HEK293 (cell line): Measurements from ENCODE around the gene MBD5.
A peak's percentile ranks its signal among the peaks of the same experiment; 100 is the strongest.

Experiments
- CTCF ChIA-PET: fragments of 350-600 bp; formaldehyde crosslinking; extraction: SDS; loops from one replicate; lab custom pipeline; 2021; ENCODE audit warnings: antibody characterized with exemption; lab: Yijun Ruan, JAX
- POLR2A ChIA-PET: fragments of 300-600 bp; formaldehyde crosslinking; extraction: SDS; loops from one replicate; lab custom pipeline; 2020; ENCODE audit warnings: antibody characterized with exemption, inconsistent platforms; lab: Yijun Ruan, JAX
- H3K27ac ChIP-seq: fragments of 200-500 bp; sonication (Bioruptor generic); 2 replicates; pipeline ENCODE4 v1.5.1; 2014; ENCODE audit warnings: low read depth, low read length, control low read depth, inconsistent platforms; ENCODE audit errors: extremely low read depth
- H3K36me3 ChIP-seq, 2 experiments: fragments of 200-500 bp in 1 of 2; sonication (Bioruptor generic) in 1 of 2; 1 replicate in 1 of 2; 2 replicates in 1 of 2; pipeline ENCODE4 v1.5.1; 2014 to 2017; ENCODE audit warnings: inconsistent platforms in 2 of 2, low read length in 2 of 2; ENCODE audit not compliant: control insufficient read depth in 2 of 2, insufficient read depth in 1 of 2
- H3K4me1 ChIP-seq: fragments of 200-500 bp; sonication (Bioruptor generic); 2 replicates; pipeline ENCODE4 v1.5.1; 2014; ENCODE audit warnings: mild to moderate bottlenecking, low read length, inconsistent platforms; ENCODE audit not compliant: control insufficient read depth, insufficient read depth
- H3K4me3 ChIP-seq: 2 replicates; pipeline ENCODE4 v1.5.1; 2011; ENCODE audit warnings: low read depth, mild to moderate bottlenecking, control low read depth, low read length, moderate library complexity
- H3K9me3 ChIP-seq: fragments of 200-500 bp; sonication (Bioruptor generic); 2 replicates; pipeline ENCODE4 v1.5.1; 2014; ENCODE audit warnings: low read depth, low read length, inconsistent platforms; ENCODE audit not compliant: control insufficient read depth, insufficient read depth
- GLI2 ChIP-seq: fragments of 450-650 bp; formaldehyde crosslinking; IDR thresholded peaks from 2 replicates; pipeline ENCODE4; 2017; ENCODE audit warnings: missing biosample characterization, missing genetic modification characterization, low read depth, borderline replicate concordance
- HOXD13 ChIP-seq: sonication (generic); formaldehyde crosslinking; IDR thresholded peaks from 2 replicates; pipeline ENCODE4 v1.8.0; 2022; ENCODE audit warnings: missing genetic modification reagents, borderline replicate concordance
- KLF16 ChIP-seq: fragments of 450-650 bp; formaldehyde crosslinking; IDR thresholded peaks from 2 replicates; pipeline ENCODE4 v1.5.1; 2017; ENCODE audit warnings: missing biosample characterization, missing genetic modification characterization
- RBAK ChIP-seq: fragments of 450-650 bp; formaldehyde crosslinking; IDR thresholded peaks from 2 replicates; pipeline ENCODE4 v1.5.1; 2016; ENCODE audit warnings: missing biosample characterization, missing genetic modification characterization
- SCRT2 ChIP-seq: fragments of 450-650 bp; formaldehyde crosslinking; IDR thresholded peaks from 2 replicates; pipeline ENCODE4 v1.5.1; 2016; ENCODE audit warnings: missing biosample characterization, missing genetic modification characterization
- TRIM28 ChIP-seq: IDR thresholded peaks from 2 replicates; pipeline ENCODE4 v1.6.1; 2011; ENCODE audit warnings: low read length, control low read depth, borderline replicate concordance
- ZBTB20 ChIP-seq: fragments of 450-650 bp; formaldehyde crosslinking; IDR thresholded peaks from 2 replicates; pipeline ENCODE4 v1.5.1; 2016; ENCODE audit warnings: missing biosample characterization, missing genetic modification characterization
- ZBTB26 ChIP-seq: fragments of 450-650 bp; formaldehyde crosslinking; optimal IDR thresholded peaks from 2 replicates; pipeline ENCODE3; 2016; ENCODE audit warnings: missing biosample characterization, mild to moderate bottlenecking, missing genetic modification characterization
- ZFP37 ChIP-seq: fragments of 450-650 bp; formaldehyde crosslinking; IDR thresholded peaks from 2 replicates; pipeline ENCODE4 v1.5.1; 2016; ENCODE audit warnings: missing biosample characterization, missing genetic modification characterization
- ZNF223 ChIP-seq: fragments of 450-650 bp; formaldehyde crosslinking; IDR thresholded peaks from 2 replicates; pipeline ENCODE4 v1.5.1; 2016; ENCODE audit warnings: missing biosample characterization, missing genetic modification characterization
- ZNF23 ChIP-seq: fragments of 450-650 bp; formaldehyde crosslinking; IDR thresholded peaks from 2 replicates; pipeline ENCODE4 v1.5.1; 2016; ENCODE audit warnings: missing biosample characterization, missing genetic modification characterization, borderline replicate concordance
- ZNF239 ChIP-seq: fragments of 450-650 bp; formaldehyde crosslinking; IDR thresholded peaks from 2 replicates; pipeline ENCODE4 v1.5.1; 2016; ENCODE audit warnings: missing biosample characterization, missing genetic modification characterization
- ZNF248 ChIP-seq: fragments of 450-650 bp; formaldehyde crosslinking; IDR thresholded peaks from 2 replicates; pipeline ENCODE4 v1.5.1; 2017; ENCODE audit warnings: missing biosample characterization, missing genetic modification characterization
- ZNF416 ChIP-seq: fragments of 450-650 bp; formaldehyde crosslinking; IDR thresholded peaks from 2 replicates; pipeline ENCODE4 v1.5.1; 2016; ENCODE audit warnings: missing biosample characterization, missing genetic modification characterization
- ZNF555 ChIP-seq: fragments of 450-650 bp; formaldehyde crosslinking; conservative IDR thresholded peaks from 2 replicates; pipeline ENCODE4 v1.5.1; 2017; ENCODE audit warnings: missing biosample characterization, mild to moderate bottlenecking, missing genetic modification characterization, inconsistent platforms
- ZNF560 ChIP-seq: fragments of 450-650 bp; formaldehyde crosslinking; IDR thresholded peaks from 2 replicates; pipeline ENCODE4 v1.5.1; 2017; ENCODE audit warnings: missing biosample characterization, missing genetic modification characterization, borderline replicate concordance
- ZNF561 ChIP-seq: fragments of 450-650 bp; IDR thresholded peaks from 2 replicates; pipeline ENCODE4 v1.5.1; 2018; ENCODE audit warnings: missing biosample characterization, missing genetic modification characterization, borderline replicate concordance
- ZNF629 ChIP-seq: fragments of 450-650 bp; formaldehyde crosslinking; IDR thresholded peaks from 2 replicates; pipeline ENCODE4 v1.5.1; 2017; ENCODE audit warnings: missing biosample characterization, missing genetic modification characterization
- ZNF658 ChIP-seq: fragments of 450-650 bp; formaldehyde crosslinking; IDR thresholded peaks from 2 replicates; pipeline ENCODE4; 2016; ENCODE audit warnings: missing biosample characterization, missing genetic modification characterization
- ZNF76 ChIP-seq: fragments of 450-650 bp; formaldehyde crosslinking; IDR thresholded peaks from 2 replicates; pipeline ENCODE4; 2016; ENCODE audit warnings: low read depth, missing biosample characterization, missing genetic modification characterization, borderline replicate concordance
- TF ChIP-seq, protein P1 (sequence below): fragments of 450-650 bp; formaldehyde crosslinking; IDR thresholded peaks from 2 replicates; pipeline ENCODE4 v1.5.1; 2017; ENCODE audit warnings: missing biosample characterization, missing genetic modification characterization
- TF ChIP-seq, protein P2 (sequence below): fragments of 450-650 bp; formaldehyde crosslinking; IDR thresholded peaks from 2 replicates; pipeline ENCODE4 v1.5.1; 2017; ENCODE audit warnings: missing biosample characterization, missing genetic modification characterization

The MBD5 gene

GRCh38 chr2:148503516-148503915 lies 482.6 kb downstream of the MBD5 start:
- Histone ChIP-seq H3K27ac (no peak overlapping the region), H3K9me3 (no peaks in the 10 kb centered on the region), H3K36me3 (no peaks in the 10 kb centered on the region), H3K4me1 (no peaks in the 10 kb centered on the region), H3K4me3 (no peak overlapping the region)
- TF ChIP-seq HOXD13 (CRISPR knock-in tag): no peak
- TF ChIP-seq RBAK (tag by site-specific recombination): no peak
- TF ChIP-seq ZNF23 (tag by site-specific recombination): no peak
- TF ChIP-seq, protein P1, sequence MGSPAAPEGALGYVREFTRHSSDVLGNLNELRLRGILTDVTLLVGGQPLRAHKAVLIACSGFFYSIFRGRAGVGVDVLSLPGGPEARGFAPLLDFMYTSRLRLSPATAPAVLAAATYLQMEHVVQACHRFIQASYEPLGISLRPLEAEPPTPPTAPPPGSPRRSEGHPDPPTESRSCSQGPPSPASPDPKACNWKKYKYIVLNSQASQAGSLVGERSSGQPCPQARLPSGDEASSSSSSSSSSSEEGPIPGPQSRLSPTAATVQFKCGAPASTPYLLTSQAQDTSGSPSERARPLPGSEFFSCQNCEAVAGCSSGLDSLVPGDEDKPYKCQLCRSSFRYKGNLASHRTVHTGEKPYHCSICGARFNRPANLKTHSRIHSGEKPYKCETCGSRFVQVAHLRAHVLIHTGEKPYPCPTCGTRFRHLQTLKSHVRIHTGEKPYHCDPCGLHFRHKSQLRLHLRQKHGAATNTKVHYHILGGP (tag by site-specific recombination): no peak
- no peak for TF ChIP-seq TRIM28
- TF ChIP-seq, protein P2, sequence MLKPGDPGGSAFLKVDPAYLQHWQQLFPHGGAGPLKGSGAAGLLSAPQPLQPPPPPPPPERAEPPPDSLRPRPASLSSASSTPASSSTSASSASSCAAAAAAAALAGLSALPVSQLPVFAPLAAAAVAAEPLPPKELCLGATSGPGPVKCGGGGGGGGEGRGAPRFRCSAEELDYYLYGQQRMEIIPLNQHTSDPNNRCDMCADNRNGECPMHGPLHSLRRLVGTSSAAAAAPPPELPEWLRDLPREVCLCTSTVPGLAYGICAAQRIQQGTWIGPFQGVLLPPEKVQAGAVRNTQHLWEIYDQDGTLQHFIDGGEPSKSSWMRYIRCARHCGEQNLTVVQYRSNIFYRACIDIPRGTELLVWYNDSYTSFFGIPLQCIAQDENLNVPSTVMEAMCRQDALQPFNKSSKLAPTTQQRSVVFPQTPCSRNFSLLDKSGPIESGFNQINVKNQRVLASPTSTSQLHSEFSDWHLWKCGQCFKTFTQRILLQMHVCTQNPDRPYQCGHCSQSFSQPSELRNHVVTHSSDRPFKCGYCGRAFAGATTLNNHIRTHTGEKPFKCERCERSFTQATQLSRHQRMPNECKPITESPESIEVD (tag by site-specific recombination): no peak
- no peak for TF ChIP-seq ZNF658 (tag by site-specific recombination)
- ChIA-PET POLR2A (no interaction called here), CTCF (interaction anchor here (0.8 to 1.1 kb wide), 2 partner anchors 514 to 1212 kb away, joined by 3 read pairs; no protein-coding TSS in a partner anchor)

DNA sequence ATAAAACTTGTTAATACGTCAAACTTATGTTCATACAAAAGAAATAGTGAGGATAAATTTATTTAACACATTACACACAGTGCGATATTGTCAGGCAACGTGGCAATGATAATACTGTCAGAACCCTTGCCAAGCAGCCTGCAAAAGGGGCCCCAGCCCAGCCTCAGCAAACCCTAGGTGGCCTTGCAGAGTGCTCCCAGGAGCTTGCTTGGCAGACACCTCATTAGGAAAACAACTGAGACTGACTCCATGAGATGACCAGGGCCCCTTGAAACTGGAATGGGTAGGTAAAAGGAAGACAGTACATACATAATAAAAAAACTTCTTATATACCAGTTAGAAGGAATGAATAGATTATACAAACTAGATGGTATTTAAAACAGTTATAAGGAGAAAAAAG lies 487.1 kb downstream of the MBD5 start:
- TF ChIP-seq ZNF416 (tag by site-specific recombination) (no peak), ZBTB26 (tag by site-specific recombination) (no peak), ZBTB20 (tag by site-specific recombination) (no peak)
- H3K4me3 ChIP-seq: no peak overlapping the region
- ChIA-PET POLR2A (no interaction called here), CTCF (interaction anchor here (2.6 kb wide), 1 partner anchor 518 kb away, joined by 18 read pairs; no protein-coding TSS in a partner anchor)
- H3K36me3 ChIP-seq: no peaks in the 10 kb centered on the region
- H3K27ac ChIP-seq: no peak overlapping the region
- no peaks in the 10 kb centered on the region for H3K4me1 ChIP-seq
- H3K9me3 ChIP-seq: no peaks in the 10 kb centered on the region

DNA sequence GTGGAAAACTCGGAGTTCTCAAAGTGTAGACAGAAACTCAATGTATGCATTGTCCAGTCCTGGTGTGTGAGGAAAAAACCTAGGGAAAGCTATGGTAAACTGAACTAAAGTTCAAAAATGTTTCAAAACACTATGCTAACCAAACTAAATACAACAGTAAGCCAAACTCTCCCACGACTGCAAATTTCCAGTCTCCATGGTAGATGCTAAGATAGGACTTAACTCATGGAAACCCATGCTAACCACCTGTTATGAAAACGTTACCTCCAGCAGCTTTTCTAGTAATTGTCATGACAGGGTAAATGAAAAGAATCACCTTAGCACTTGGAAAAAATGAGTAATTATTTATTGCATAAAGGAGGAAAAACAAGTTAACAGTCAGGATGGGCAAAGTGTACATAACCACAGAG lies 488.0 kb downstream of the MBD5 start:
- TF ChIP-seq ZNF248 (tag by site-specific recombination) (no peak), SCRT2 (tag by site-specific recombination) (peak; percentile 77)
- Histone ChIP-seq H3K36me3 (no peaks in the 10 kb centered on the region), H3K4me1 (no peaks in the 10 kb centered on the region), H3K4me3 (no peak overlapping the region), H3K27ac (no peak overlapping the region), H3K9me3 (no peaks in the 10 kb centered on the region)
- POLR2A ChIA-PET: interaction anchor here (1.0 to 1.3 kb wide), 3 partner anchors 211 to 495 kb away, joined by 3 to 10 read pairs (median 4); partner anchors contain the start of genes MBD5 and ORC4
- CTCF ChIA-PET: interaction anchor here (0.6 to 2.6 kb wide), 42 partner anchors 10 to 1818 kb away, joined by 3 to 18 read pairs (median 4); partner anchors contain the start of genes MBD5 and ORC4

- Histone ChIP-seq H3K27ac (no peak overlapping the region), H3K36me3 (no peaks in the 10 kb centered on the region), H3K4me1 (no peaks in the 10 kb centered on the region), H3K4me3 (peak overlapping the region; percentile 24), H3K9me3 (no peaks in the 10 kb centered on the region)
- POLR2A ChIA-PET: interaction anchor here (1.0 to 1.3 kb wide), 3 partner anchors 211 to 495 kb away, joined by 3 to 10 read pairs (median 4); partner anchors contain the start of genes MBD5 and ORC4
- CTCF ChIA-PET: interaction anchor here (0.6 to 2.6 kb wide), 43 partner anchors 11 to 1819 kb away, joined by 3 to 18 read pairs (median 4); partner anchors contain the start of genes MBD5 and ORC4
- no peak for TF ChIP-seq ZNF239
- TF ChIP-seq ZNF560 (tag by site-specific recombination): no peak
- no peak for TF ChIP-seq ZNF223 (tag by site-specific recombination)
- TF ChIP-seq KLF16 (tag by site-specific recombination): no peak
- no peak for TF ChIP-seq ZFP37 (tag by site-specific recombination)
- peak; percentile 59; the same call in 1 of the 2 replicates for TF ChIP-seq ZNF561
- TF ChIP-seq ZNF629: peak; percentile 29; the same call in 1 of the 2 replicates
- TF ChIP-seq ZNF76 (tag by site-specific recombination): no peak
- no peak for TF ChIP-seq GLI2 (tag by site-specific recombination)
- TF ChIP-seq ZNF555: no peak
These were observed 488.5 kb downstream of the MBD5 start for GRCh38 chr2:148509288-148509902.
